ENCODE measurements around the gene UST.

DNA sequence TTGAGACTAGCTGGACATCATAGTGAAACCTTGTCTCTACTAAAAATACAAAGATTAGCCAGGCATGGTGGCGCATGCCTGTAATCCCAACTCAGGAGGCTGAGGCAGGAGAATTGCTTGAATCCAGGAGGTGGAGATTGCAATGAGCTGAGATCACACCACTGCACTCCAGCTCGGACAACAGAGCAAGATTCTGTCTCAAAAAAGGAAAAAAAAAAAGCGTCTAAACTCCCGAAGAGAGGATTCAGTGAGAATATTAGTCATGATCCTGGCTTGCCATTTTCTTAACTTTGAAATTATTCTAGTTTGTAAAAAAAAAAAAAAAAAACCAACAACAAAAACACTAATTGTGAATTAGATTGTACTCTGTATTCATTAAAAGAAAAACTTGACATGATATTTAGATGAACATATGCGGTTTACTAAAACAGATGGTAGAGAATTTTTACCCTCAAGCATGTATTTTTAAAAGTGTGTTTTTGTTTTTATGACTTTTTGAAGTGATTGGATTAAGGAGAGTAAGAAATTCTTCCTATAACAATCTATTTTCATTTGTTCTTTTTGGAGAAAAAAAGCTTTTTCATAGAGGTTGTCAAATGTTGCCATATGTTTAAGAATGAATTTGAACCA, 80.7 kb downstream of the UST start:
- TF ChIP-seq POLR2A (IDR thresholded peaks at IDR 0.05; ENCODE audit: low read depth, low read length), result no peak
- TF ChIP-seq POLR2AphosphoS5 (IDR thresholded peaks at IDR 0.05; ENCODE audit: low read depth, low read length), result no peak
- TF ChIP-seq PAX5 (IDR thresholded peaks at IDR 0.05; ENCODE audit: insufficient read depth, low read length, severe bottlenecking), result no peak

All from GM12891 (cell line).